HL-60 (cell line): ENCODE results near the gene STPG4.

ENCODE experiments used
- CTCF ChIP-seq: IDR thresholded peaks from one replicate; pipeline ENCODE4 v1.5.1; 2011; ENCODE audit warnings: low read length, control low read depth, inconsistent platforms; ENCODE audit not compliant: insufficient read depth
- GABPA ChIP-seq: IDR thresholded peaks from 2 replicates; pipeline ENCODE4 v1.6.1; 2012; ENCODE audit warnings: low read depth
- REST ChIP-seq: IDR thresholded peaks from 2 replicates; pipeline ENCODE4 v1.6.1; 2012; ENCODE audit warnings: low read depth; ENCODE audit not compliant: insufficient replicate concordance

- TF ChIP-seq CTCF: no peak
- TF ChIP-seq GABPA: no peak
- TF ChIP-seq REST: no peak
These were observed 71.0 kb downstream of the STPG4 start for GRCh38 chr2:47083886-47084687.
